HG03342 (cell line): Measurements from ENCODE around the gene ACP7.
A peak's percentile ranks its signal among the peaks of the same experiment; 100 is the strongest.
"Not testable (repeated sequence)": the region's sequence is repeated elsewhere in the genome, so short reads cannot be mapped to it uniquely, and the experiment has no call there.

ENCODE experiments used
- ATAC-seq: cut with Tn5 transposase; IDR thresholded peaks from one replicate; pipeline ENCODE4 v1.9.1; 2021; ENCODE audit warnings: mild to moderate bottlenecking, moderate library complexity; ENCODE audit not compliant: unreplicated experiment

The ACP7 gene

GRCh38 chr19:39104186-39104596 is 20.0 kb downstream of the ACP7 start:
- no peak for ATAC-seq

DNA sequence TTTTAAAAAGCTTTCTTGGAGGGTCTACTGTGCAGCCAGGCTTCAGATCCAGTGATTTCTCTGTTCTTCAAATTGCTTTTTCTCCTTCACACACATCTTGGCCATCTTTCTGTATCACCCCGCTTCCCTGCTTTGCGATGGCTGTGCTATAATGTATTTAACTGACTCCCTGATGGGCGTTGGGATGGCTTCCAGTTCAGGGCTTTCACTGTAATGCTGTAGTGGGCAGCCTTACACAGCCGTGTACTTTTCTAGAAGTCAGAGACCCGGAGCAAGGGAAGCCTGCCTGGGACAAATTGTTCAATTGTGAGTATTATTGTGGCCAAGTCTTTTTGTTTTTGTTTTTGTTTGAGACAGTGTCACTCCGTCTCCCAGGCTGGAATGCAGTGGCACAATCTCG is 22.0 kb downstream of the ACP7 start:
- no peak for ATAC-seq

- no peak for ATAC-seq
These were observed 25.5 kb downstream of the ACP7 start for GRCh38 chr19:39109641-39110040.

GRCh38 chr19:39110263-39110967 is 26.2 kb downstream of the ACP7 start:
- no peak for ATAC-seq

DNA sequence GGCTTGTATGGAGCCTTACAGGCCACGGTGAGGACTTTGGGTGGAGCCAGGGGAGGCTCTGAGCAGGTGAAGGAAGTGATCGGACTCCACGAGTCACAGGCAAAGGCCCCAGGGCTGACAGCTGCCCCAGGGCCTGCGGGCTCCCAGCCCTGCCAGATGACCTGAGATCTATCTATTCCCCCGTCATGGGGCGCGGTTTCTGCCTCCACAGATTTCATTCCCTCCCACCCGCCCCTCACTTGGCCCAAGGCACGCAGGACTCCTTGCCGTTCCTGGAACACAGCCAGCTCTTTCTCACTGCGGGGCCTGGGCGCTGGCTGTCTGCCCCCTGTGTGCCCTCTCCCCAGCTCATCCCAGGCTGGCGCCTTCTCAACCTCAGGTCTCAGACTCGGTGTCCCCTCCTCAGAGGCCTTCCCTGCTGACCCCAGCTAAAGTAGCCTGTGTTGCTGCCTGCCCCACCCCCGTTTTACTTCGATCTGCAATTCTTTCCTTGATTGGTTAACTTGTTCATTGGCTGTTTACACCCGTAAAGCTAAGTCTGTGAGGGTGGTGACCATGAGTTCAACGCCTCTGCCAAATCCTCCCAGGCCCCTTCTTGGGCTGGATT is 27.5 kb downstream of the ACP7 start:
- no peak for ATAC-seq

- ATAC-seq, result no peak
These were observed 28.2 kb downstream of the ACP7 start for GRCh38 chr19:39112338-39112890.

DNA sequence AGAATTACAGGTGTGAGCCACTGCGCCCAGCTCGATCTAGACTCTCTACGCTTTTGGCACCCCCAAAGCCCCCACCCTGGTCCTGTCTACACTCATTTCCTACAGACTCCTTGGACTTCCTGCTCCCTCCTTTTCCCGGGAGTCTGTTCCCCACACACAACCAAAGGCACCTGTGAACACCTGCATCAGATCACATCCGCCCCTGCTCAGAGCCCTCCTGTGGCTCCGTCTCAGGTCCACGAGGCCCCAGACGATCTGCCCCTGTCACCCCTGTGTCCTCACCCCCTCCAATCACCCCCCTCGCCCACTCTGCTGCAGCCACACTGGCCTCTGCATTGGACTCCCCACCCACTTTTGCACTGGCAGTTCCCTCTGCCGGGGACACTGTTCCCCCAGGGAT is 29.0 kb downstream of the ACP7 start:
- ATAC-seq, result no peak

DNA sequence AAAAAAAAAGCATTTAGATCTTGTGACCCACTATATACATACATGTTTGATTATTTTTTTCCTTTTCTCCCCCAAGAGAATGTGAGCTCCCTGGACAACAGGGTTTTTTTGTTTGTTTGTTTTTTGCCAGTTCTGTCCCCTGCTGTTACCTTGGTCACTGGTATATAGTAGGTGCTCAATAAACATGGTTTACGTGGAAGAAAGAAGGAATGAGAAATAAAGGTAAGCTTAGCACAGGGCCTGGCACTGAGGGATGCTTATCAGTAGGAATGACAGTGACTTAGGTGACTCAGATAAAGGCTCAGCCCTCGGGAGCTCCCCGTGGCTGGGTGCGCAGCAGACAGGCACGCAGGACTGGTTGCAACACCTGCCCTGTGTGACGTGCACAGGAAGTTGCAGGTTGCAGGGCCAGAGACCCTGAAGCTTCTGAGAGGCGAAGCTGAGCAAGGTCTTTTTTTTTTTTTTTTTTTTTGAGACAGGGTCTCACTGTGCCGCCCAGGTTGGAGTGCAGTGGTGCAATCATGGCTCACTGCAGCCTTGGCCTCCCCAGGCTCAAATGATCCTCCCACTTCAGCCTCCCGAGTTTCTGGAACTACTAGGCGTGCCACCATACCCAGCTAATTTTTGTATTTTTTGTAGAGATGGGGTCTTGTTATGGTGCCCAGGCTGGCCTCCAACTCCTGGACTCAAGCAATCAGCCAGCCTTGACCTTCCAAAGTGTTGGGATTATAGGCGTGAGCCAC is 31.1 kb downstream of the ACP7 start:
- ATAC-seq, result no peak

DNA sequence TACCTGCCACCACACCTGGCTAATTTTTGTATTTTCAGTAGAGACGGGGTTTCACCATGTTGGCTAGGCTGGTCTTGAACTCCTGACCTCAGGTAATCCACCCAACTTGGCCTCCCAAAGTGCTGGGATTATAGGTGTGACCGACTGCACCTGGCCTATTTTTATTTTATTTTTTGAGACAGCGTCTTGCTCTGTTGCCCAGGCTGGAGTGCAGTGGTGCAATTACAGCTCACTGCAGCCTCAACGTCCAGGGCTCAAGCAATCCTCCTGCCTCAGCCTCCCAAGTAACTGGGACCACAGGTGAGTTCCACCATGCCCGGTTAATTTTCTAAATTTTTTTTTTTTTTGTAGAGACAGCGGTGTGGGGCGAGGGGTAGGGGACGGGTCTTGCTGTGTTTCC is 32.9 kb downstream of the ACP7 start:
- ATAC-seq, result not testable (repeated sequence)

GRCh38 chr19:39119830-39120229 is 35.7 kb downstream of the ACP7 start:
- ATAC-seq, result no peak

DNA sequence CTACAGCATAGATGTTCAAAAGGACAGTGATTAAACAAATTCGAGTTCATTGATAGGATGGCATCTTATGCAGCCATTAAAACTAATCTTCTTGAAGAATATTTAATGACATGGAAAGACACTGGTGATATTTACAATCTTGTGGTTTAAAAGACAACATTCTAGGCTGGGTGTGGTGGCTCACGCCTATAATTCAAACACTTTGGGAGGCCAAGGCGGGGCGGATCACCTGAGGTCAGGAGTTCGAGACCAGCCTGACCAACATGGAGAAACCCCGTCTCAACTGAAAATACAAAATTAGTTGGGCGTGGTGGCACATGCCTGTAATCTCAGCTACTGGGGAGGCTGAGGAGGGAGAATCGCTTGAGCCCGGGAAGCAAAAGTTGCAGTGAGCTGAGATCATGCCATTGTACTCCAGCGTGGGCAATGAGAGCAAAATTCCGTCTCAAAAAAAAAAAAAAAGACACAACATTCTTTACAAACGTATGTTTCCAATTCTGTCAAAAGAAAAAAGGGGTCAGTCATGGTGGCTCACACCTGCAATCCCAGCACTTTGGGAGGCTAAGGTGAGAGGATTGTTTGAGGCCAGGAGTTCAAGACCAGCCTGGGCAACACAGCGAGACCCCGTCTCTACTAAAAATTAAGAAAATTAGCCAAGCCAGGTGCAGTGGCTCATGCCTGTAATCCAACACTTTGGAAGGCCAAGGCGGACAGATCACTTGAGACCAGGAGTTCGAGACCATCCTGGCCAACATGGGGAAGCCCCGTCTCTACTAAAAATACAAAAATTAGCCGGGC is 39.0 kb downstream of the ACP7 start:
- no peak for ATAC-seq

DNA sequence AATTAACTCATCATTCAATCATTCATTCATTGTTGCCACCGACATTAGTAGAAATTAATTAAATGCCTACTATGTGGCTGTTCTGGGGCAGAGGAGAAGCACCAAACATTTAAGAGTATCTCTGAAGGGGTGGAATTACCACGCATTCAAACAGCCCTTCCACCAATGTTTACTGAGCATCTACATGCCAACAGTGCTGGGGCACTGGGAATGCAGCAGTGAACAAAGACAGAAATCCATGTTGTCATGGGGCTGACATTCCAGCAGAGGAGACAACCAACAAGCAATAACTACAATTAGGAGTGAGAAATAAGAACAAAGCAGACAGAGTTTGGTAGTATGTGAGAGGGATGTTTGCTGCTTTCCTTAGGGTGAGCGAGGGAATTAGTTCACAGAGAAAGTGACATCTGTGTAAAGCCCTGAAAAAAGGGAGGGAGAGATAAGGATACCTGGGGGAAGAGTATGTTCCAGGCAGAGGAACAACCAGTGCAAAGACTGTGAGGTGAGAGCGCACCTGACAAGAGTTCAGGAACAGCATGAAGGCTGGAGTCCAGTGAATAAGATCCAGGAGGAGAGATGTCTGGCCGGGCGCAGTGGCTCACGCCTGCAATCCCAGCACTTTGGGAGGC is 40.1 kb downstream of the ACP7 start:
- no peak for ATAC-seq

DNA sequence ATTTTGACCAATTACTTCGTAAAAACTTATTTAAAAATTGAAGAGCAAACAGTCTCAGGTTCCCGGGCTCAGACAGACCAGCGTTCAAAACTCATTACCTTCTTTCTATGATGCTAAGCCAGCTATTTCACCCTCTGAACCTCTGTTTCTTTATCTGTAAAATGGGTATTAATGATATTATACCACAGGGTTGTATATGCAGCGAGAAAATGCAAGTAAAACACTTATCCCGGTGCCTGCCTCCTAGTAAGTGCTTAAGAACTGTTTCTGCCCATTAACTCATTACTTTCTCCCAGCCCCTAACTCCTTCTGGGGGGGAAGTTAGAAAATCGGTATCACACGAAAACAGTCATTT is 41.0 kb downstream of the ACP7 start:
- ATAC-seq, result no peak

DNA sequence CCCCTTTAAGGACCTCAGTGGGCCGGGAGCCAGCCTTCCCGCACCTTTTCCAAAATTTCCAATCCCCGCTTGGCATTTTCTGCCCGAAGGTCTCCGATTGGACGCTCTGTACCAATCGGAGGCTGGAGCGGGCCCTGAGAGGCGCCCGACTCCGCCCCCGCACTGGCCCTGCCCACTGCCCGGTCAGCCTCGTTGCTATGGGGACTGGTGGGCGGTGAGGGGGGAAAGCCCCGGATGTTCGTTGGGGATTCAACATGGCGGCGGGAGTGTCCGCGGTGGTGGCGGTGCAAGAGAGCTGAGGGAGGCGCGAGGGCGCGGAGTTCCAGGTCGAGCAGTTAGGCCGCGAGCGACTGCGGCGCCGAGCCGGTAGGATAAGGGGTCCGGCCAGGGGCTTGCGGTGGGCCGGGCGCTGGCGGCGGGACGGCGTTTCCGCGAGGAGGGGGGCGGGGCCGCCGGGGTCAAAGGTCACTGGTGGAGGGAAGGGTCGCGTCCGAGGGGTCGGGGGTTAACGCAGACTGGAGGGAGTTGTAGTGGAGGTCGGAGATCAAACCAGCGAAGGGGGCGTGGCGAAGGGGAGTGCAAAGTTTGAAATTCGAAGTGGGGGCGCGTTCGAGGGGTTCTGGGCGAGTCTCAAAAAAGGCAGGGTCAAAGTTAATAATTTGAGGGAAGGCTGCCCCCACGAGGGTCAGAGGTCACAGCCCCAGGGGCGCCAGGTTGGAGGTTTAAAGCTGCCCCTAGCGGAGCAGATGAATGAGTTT is 41.6 kb downstream of the ACP7 start, which contains the start of gene PAK4:
Gene PAK4 (plus strand): TSS at position 233 of the 758 bp plus-strand sequence. CDS start 43,768 bp downstream, outside the sequence.
- ATAC-seq, result peak; percentile 82

GRCh38 chr19:39126312-39127187 is 42.4 kb downstream of the ACP7 start:
- no peak for ATAC-seq

DNA sequence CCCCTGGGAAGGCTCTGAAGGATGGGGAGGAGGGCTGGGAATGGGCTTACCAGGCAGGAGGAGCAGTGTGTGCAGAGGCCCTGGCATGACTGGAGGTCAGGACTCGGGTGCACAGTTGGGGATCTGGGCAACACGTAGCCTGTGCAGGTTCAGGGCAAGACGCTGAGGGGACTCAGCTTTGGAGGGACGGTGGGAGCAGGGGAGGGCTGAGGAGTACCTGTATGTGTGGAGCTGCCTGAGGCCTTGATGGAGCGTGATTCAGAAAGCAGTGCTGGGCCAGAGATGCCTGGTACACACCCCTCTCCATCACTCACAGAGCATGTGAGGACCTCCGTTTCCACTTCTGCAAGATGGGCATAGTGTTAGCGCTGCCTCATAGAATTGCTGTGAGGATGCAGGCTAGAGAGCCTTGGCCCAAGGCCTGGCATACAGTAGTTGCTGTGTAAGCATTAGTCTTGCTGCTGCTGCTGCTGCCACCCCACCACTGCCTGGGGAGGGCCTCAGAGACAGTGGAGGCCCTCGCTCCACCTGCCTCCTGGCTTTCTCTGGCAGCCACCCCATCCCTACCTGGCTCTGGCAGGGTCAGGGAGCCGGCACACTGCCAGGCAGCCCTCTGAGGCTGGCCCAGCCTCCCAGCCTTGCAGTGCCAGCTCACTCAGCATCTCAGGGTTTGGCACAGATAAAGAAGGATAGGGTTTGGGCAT is 43.8 kb downstream of the ACP7 start:
- ATAC-seq, result no peak

DNA sequence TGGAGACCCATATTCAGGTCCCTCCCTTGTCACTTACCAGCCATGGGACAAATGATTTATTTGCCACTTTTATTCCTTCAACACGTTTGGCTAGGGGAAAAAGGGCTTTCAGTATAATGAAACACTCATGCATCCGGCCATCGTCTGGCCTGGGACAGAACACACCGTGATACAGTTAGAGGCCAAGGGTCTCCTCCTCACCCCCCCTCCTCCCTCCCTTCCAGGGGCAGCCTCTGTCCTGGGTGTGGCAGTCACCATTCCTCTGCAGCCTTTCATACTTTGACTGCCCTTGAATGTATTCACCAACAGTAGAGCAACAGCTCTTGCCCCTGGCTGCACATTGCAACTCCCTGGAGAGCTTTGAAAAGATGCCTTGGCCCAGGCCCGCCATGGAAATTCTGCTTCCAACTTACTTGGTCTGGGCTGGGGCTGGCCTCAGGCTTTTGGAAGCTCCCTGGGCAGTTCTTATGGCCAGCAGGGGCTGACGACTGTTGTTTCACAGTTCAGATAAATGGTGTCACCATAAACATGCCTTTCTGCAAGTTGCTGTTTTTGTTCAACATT is 44.4 kb downstream of the ACP7 start:
- ATAC-seq, result no peak

- no peak for ATAC-seq
These were observed 44.9 kb downstream of the ACP7 start for GRCh38 chr19:39129116-39129515.
